Hepatocyte (in vitro differentiated cells): ENCODE data around the gene SLC36A3. TPM values are rescaled to one million over a fixed set of nuclear protein-coding genes. Genes with fewer than 3 reads are reported as not detected.
A peak's percentile ranks its signal among the peaks of the same experiment; 100 is the strongest.
"Not testable (repeated sequence)": the region's sequence is repeated elsewhere in the genome, so short reads cannot be mapped to it uniquely, and the experiment has no call there.

Experiments
- DNase-seq: peaks from one replicate; pipeline ENCODE4 v3.0.0-alpha.2; 2016; ENCODE audit warnings: low spot score
- H2AFZ ChIP-seq: fragments of 200-600 bp; sonication (generic); 2 replicates; pipeline ENCODE4 v1.6.0; 2016; ENCODE audit warnings: antibody characterized with exemption, mild to moderate bottlenecking
- H3K27ac ChIP-seq: fragments of 200-600 bp; sonication (generic); 2 replicates; pipeline ENCODE4 v1.5.1; 2016; ENCODE audit warnings: mild to moderate bottlenecking
- H3K27me3 ChIP-seq: fragments of 200-600 bp; sonication (generic); 2 replicates; pipeline ENCODE4 v1.6.1; 2016
- H3K36me3 ChIP-seq: fragments of 200-600 bp; sonication (generic); replicated peaks from 2 replicates; pipeline ENCODE4 v1.5.1; 2016; ENCODE audit warnings: low read depth; ENCODE audit not compliant: insufficient read depth
- H3K4me1 ChIP-seq: fragments of 200-600 bp; sonication (generic); 2 replicates; pipeline ENCODE4 v1.5.1; 2016; ENCODE audit warnings: mild to moderate bottlenecking, moderate library complexity; ENCODE audit not compliant: insufficient read depth
- H3K4me2 ChIP-seq: fragments of 200-600 bp; sonication (generic); 2 replicates; pipeline ENCODE4 v1.6.0; 2016
- H3K4me3 ChIP-seq: fragments of 200-600 bp; sonication (generic); 2 replicates; pipeline ENCODE4 v1.5.1; 2016; ENCODE audit warnings: mild to moderate bottlenecking
- H3K79me2 ChIP-seq: fragments of 200-600 bp; sonication (generic); 2 replicates; pipeline ENCODE4 v1.6.0; 2017; ENCODE audit warnings: mild to moderate bottlenecking
- H3K9me2 ChIP-seq: fragments of 200-600 bp; sonication (generic); replicated peaks from 2 replicates; pipeline ENCODE4 v1.6.0; 2017; ENCODE audit warnings: mild to moderate bottlenecking; ENCODE audit not compliant: insufficient read depth
- H3K9me3 ChIP-seq: fragments of 200-600 bp; sonication (generic); 2 replicates; pipeline ENCODE4 v1.5.1; 2016; ENCODE audit warnings: low read depth, mild to moderate bottlenecking
- H4K20me1 ChIP-seq: fragments of 200-600 bp; sonication (generic); 2 replicates; pipeline ENCODE4 v1.6.0; 2016; ENCODE audit warnings: mild to moderate bottlenecking; ENCODE audit not compliant: insufficient read depth, poor library complexity, severe bottlenecking
- EZH2 ChIP-seq: fragments of 200-600 bp; sonication (generic); IDR thresholded peaks from 2 replicates; pipeline ENCODE4 v1.6.1; 2016; ENCODE audit warnings: antibody characterized with exemption, mild to moderate bottlenecking, borderline replicate concordance
- EZH2phosphoT487 ChIP-seq: fragments of 200-600 bp; sonication (generic); IDR thresholded peaks from one replicate; pipeline ENCODE4 v1.6.1; 2018; ENCODE audit warnings: antibody characterized with exemption, mild to moderate bottlenecking, low read depth, moderate library complexity; ENCODE audit not compliant: unreplicated experiment, severe bottlenecking
- WGBS: methylation state at CpG from one replicate; pipeline ENCODE4 v1.1.6; 2016; ENCODE audit warnings: low lambda C conversion rate; ENCODE audit errors: missing lambda C conversion rate; 5-methylcytosine and 5-hydroxymethylcytosine counted together
- polyA plus RNA-seq: library from polyadenylated mRNA; unstranded; fragments of >200 nt; fragmentation: Nextera tagmentation; extraction: Ambion mirVana; gene quantifications from 2 replicates; pipeline ENCODE4 v1.2.1, GENCODE V29; 2016
- total RNA-seq: library from RNA; depleted of rRNA; stranded (reverse); fragments of >200 nt; gene quantifications from 2 replicates; pipeline ENCODE4 v1.2.3, GENCODE V29; 2014
- TF ChIP-seq, protein P1 (sequence below): fragments of 200-600 bp; sonication (generic); IDR thresholded peaks from 2 replicates; pipeline ENCODE4 v1.5.1; 2016; ENCODE audit warnings: antibody characterized with exemption, mild to moderate bottlenecking; ENCODE audit not compliant: poor library complexity

Gene SLC36A3
- total and polyA plus RNA-seq, 2 experiments from 2014 or later: not detected

DNA sequence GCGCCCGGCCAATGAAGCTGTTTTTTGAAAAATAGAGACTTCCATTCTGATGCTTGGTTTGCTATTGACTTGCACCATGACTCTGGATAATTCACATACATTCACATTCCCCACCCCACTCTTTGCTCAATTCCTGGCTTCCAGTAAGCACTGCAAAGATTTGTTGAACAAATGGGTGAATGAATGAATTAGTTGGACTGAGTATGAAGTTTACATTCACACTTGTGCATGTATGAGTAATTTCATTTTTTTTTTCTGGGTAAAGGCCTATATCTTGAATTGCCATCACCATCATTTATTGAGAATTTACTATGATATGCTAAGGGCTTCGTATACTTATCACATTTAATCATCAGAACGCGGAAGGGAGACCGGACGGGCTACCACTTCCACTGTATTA, 65.9 kb downstream of the SLC36A3 start:
- Histone ChIP-seq H3K4me1 (peaks cover 8% of the 10 kb centered on the region), H3K4me3 (no peak overlapping the region), H3K4me2 (no peak overlapping the region), H3K27me3 (no peaks in the 10 kb centered on the region), H3K9me2 (no peaks in the 10 kb centered on the region), H4K20me1 (no peaks in the 10 kb centered on the region), H3K79me2 (no peaks in the 10 kb centered on the region), H3K9me3 (no peaks in the 10 kb centered on the region), H3K27ac (no peak overlapping the region), H3K36me3 (no peaks in the 10 kb centered on the region), H2AFZ (no peak overlapping the region)
- DNase-seq: no peak
- TF ChIP-seq EZH2 (no peak), EZH2phosphoT487 (no peak)
- TF ChIP-seq, protein P1, sequence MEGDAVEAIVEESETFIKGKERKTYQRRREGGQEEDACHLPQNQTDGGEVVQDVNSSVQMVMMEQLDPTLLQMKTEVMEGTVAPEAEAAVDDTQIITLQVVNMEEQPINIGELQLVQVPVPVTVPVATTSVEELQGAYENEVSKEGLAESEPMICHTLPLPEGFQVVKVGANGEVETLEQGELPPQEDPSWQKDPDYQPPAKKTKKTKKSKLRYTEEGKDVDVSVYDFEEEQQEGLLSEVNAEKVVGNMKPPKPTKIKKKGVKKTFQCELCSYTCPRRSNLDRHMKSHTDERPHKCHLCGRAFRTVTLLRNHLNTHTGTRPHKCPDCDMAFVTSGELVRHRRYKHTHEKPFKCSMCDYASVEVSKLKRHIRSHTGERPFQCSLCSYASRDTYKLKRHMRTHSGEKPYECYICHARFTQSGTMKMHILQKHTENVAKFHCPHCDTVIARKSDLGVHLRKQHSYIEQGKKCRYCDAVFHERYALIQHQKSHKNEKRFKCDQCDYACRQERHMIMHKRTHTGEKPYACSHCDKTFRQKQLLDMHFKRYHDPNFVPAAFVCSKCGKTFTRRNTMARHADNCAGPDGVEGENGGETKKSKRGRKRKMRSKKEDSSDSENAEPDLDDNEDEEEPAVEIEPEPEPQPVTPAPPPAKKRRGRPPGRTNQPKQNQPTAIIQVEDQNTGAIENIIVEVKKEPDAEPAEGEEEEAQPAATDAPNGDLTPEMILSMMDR: no peak
- WGBS: 93% methylated on average over 7 of the region's 7 CpGs

DNA sequence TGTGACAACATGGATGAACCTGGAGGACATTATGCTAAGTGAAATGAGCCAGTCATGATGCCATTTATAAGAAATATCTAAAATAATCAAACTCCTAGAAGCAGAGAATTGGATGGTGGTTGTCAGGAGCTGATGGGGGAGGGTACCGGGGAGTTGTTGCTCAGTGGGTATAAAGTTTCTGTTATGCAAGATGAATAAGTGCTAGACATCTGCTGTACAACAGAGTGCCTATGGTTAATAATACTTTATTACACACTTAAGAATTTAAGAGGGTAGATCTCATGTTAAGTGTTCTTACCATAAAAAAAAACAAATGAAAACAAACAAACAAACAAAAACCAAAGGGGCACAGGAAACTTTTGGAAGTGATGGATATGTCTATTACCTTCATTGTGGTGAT, 66.7 kb downstream of the SLC36A3 start:
- H3K27ac ChIP-seq: no peak overlapping the region
- H3K9me3 ChIP-seq: no peaks in the 10 kb centered on the region
- H3K79me2 ChIP-seq: no peaks in the 10 kb centered on the region
- TF ChIP-seq EZH2 (no peak), EZH2phosphoT487 (no peak)
- TF ChIP-seq, protein P1: no peak
- no peaks in the 10 kb centered on the region for H4K20me1 ChIP-seq
- no peaks in the 10 kb centered on the region for H3K36me3 ChIP-seq
- 96% methylated on average over 1 of the region's 1 CpG for WGBS
- no peak overlapping the region for H2AFZ ChIP-seq
- no peak overlapping the region for H3K4me3 ChIP-seq
- no peak overlapping the region for H3K4me2 ChIP-seq
- peaks cover 8% of the 10 kb centered on the region for H3K4me1 ChIP-seq
- no peaks in the 10 kb centered on the region for H3K27me3 ChIP-seq
- H3K9me2 ChIP-seq: no peaks in the 10 kb centered on the region
- DNase-seq: no peak

DNA sequence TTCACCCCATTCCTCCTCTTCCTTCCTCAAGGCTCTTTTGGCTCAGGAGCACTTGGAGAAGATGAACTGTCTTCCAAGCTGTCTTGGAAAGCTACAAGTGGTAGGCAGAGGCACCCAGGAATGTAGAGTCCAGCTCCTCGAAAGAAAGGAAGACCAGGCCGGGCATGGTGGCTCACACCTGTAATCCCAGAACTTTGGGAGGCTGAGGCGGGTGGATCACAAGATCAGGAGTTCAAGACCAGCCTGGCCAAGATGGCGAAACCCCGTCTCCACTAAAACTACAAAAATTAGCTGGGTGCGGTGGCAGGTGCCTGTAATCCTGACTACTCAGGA, 68.4 kb downstream of the SLC36A3 start:
- H2AFZ ChIP-seq, H3K9me2 ChIP-seq, H4K20me1 ChIP-seq, H3K4me1 ChIP-seq, H3K9me3 ChIP-seq, DNase-seq, H3K27me3 ChIP-seq, H3K4me3 ChIP-seq, H3K27ac ChIP-seq, H3K36me3 ChIP-seq, H3K79me2 ChIP-seq: not testable (repeated sequence)
- H3K4me2 ChIP-seq: peak overlapping the region; percentile 4
- 93% methylated on average over 6 of the region's 6 CpGs for WGBS

DNA sequence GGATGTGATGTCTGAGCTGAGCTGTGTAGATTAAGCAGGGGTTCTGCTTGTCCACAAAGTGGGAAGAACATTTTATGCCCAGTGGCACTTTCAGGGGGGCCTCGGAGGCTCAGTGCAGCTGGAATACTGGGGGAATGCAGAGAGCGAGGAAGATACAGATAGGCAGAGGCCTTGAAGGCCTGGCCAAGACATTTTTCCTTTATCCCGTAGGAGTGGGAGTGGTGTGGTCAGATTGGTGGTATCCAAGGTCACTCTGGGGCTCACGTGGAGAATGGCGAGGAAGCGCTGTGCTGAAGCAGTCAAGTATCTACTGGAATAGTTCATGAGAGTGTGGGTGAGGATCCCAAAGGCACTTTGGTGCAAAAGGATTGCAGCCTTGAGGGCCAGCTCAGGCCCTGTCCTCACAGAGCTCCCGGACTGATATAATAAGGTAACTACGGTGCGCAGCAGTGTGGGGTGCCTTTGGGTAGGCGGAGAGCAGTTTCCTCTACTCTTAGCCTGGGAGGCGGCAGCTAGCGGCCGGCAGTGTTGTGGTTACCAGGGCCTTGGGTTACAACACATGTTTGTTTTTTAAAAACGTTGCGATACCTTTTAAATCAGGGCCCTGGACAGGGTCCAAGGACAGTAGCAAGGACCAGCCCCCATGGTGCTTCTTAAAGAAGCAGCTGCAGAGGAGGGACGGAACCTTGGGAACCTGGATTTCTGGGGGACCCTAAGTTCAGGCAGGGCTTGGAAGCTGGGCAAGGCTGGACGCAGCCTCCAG, 68.9 kb downstream of the SLC36A3 start:
- no peaks in the 10 kb centered on the region for H3K79me2 ChIP-seq
- DNase-seq: peak; percentile 78
- H3K27ac ChIP-seq: peak overlapping the region; percentile 35
- peaks cover 8% of the 10 kb centered on the region for H3K4me1 ChIP-seq
- TF ChIP-seq EZH2: no peak
- TF ChIP-seq EZH2phosphoT487: no peak
- TF ChIP-seq, protein P1: no peak
- H4K20me1 ChIP-seq: no peaks in the 10 kb centered on the region
- no peak overlapping the region for H2AFZ ChIP-seq
- WGBS: 58% methylated on average over 17 of the region's 17 CpGs
- no peaks in the 10 kb centered on the region for H3K27me3 ChIP-seq
- H3K36me3 ChIP-seq: no peaks in the 10 kb centered on the region
- no peak overlapping the region for H3K4me3 ChIP-seq
- H3K4me2 ChIP-seq: peak overlapping the region; percentile 4
- H3K9me3 ChIP-seq: no peaks in the 10 kb centered on the region
- H3K9me2 ChIP-seq: no peaks in the 10 kb centered on the region
